GM18909 (cell line): ENCODE measurements around the gene PHKA2.
A peak's percentile ranks its signal among the peaks of the same experiment; 100 is the strongest.
"Not testable (repeated sequence)": the region's sequence is repeated elsewhere in the genome, so short reads cannot be mapped to it uniquely, and the experiment has no call there.

Source experiments
- ATAC-seq: cut with Tn5 transposase; IDR thresholded peaks from one replicate; pipeline ENCODE4 v1.9.1; 2021; ENCODE audit warnings: mild to moderate bottlenecking; ENCODE audit not compliant: unreplicated experiment, poor library complexity

Gene PHKA2

GRCh38 chrX:18874560-18875255 is 109.2 kb downstream of the PHKA2 start:
- ATAC-seq: no peak

GRCh38 chrX:18873836-18874235 is 110.1 kb downstream of the PHKA2 start:
- ATAC-seq: no peak

- ATAC-seq: no peak
Observed at GRCh38 chrX:18873189-18873791, 110.6 kb downstream of the PHKA2 start.

GRCh38 chrX:18872621-18873020 is 111.3 kb downstream of the PHKA2 start:
- ATAC-seq: no peak

- ATAC-seq: no peak
Observed at GRCh38 chrX:18871970-18872369, 111.9 kb downstream of the PHKA2 start.

GRCh38 chrX:18871161-18871890 is 112.6 kb downstream of the PHKA2 start:
- no peak for ATAC-seq

GRCh38 chrX:18864390-18864920 is 119.5 kb downstream of the PHKA2 start:
- no peak for ATAC-seq

GRCh38 chrX:18861511-18861910 is 122.4 kb downstream of the PHKA2 start:
- ATAC-seq: no peak

- no peak for ATAC-seq
Observed at GRCh38 chrX:18856645-18856997, 127.3 kb downstream of the PHKA2 start.

- ATAC-seq: peak; percentile 94
Observed at GRCh38 chrX:18855919-18856644, 127.8 kb downstream of the PHKA2 start.

GRCh38 chrX:18847901-18848300 is 136.0 kb downstream of the PHKA2 start:
- not testable (repeated sequence) for ATAC-seq
